Activated CD4-positive, alpha-beta T cell treated with anti-CD3 and anti-CD28 coated beads for 1 hour (primary cell): ENCODE measurements around the gene FPR3.
"Not testable (repeated sequence)": the region's sequence is repeated elsewhere in the genome, so short reads cannot be mapped to it uniquely, and the experiment has no call there.

ENCODE experiments used
- DNase-seq: peaks from one replicate; pipeline ENCODE4 v3.0.0-alpha.2; 2020

Gene FPR3

GRCh38 chr19:51784109-51784785 is 10.7 kb upstream of the FPR3 start:
- no peak for DNase-seq

- DNase-seq = no peak
These were observed 9.9 kb upstream of the FPR3 start for GRCh38 chr19:51784922-51785690.

GRCh38 chr19:51786646-51787494 is 8.1 kb upstream of the FPR3 start:
- no peak for DNase-seq

- DNase-seq = no peak
These were observed 6.9 kb upstream of the FPR3 start for GRCh38 chr19:51788029-51788428.

GRCh38 chr19:51789061-51789795 is 5.7 kb upstream of the FPR3 start:
- DNase-seq = no peak

GRCh38 chr19:51792932-51793331 is 2.0 kb upstream of the FPR3 start:
- no peak for DNase-seq

GRCh38 chr19:51793994-51794393 is 963 bp upstream of the FPR3 start:
- DNase-seq = no peak

GRCh38 chr19:51796195-51796679 is 1.3 kb downstream of the FPR3 start:
- no peak for DNase-seq

GRCh38 chr19:51797480-51797879 is 2.5 kb downstream of the FPR3 start:
- no peak for DNase-seq

- no peak for DNase-seq
These were observed 3.1 kb downstream of the FPR3 start for GRCh38 chr19:51798062-51798461.

- DNase-seq = no peak
These were observed 4.2 kb downstream of the FPR3 start for GRCh38 chr19:51799034-51799773.

- no peak for DNase-seq
These were observed 5.0 kb downstream of the FPR3 start for GRCh38 chr19:51799774-51800472.

- no peak for DNase-seq
These were observed 5.7 kb downstream of the FPR3 start for GRCh38 chr19:51800473-51801244.

GRCh38 chr19:51802775-51803174 is 7.8 kb downstream of the FPR3 start:
- DNase-seq = no peak

GRCh38 chr19:51803519-51803918 is 8.6 kb downstream of the FPR3 start:
- DNase-seq = no peak

GRCh38 chr19:51803967-51804366 is 9.0 kb downstream of the FPR3 start:
- DNase-seq = no peak

- not testable (repeated sequence) for DNase-seq
These were observed 9.8 kb downstream of the FPR3 start for GRCh38 chr19:51804789-51805188.

- DNase-seq = not testable (repeated sequence)
These were observed 10.4 kb downstream of the FPR3 start for GRCh38 chr19:51805396-51805795.

- DNase-seq = not testable (repeated sequence)
These were observed 11.6 kb downstream of the FPR3 start for GRCh38 chr19:51806571-51806970.

GRCh38 chr19:51807111-51807701 is 12.2 kb downstream of the FPR3 start:
- no peak for DNase-seq
